Measurements from ENCODE around the gene C11orf52.

- TF ChIP-seq CTCF (conservative IDR thresholded peaks at IDR 0.05; ENCODE audit: low read depth, low read length) (no peak), CEBPB (IDR thresholded peaks at IDR 0.05; ENCODE audit: low read depth, low read length) (no peak), NFE2L2 (IDR thresholded peaks at IDR 0.05; ENCODE audit: low read depth, low read length) (no peak), MXI1 (IDR thresholded peaks at IDR 0.05; ENCODE audit: borderline replicate concordance, low read depth, low read length) (no peak), POLR2A (IDR thresholded peaks at IDR 0.05; ENCODE audit: low read depth, low read length) (no peak)
Measured at GRCh38 chr11:111878385-111878848, 40.3 kb upstream of the C11orf52 start.
